GM10266 (cell line): ENCODE results near the gene PNPLA3.
A peak's percentile ranks its signal among the peaks of the same experiment; 100 is the strongest.

ENCODE experiments used
- DNase-seq: peaks from one replicate; pipeline ENCODE4 v3.0.0; 2012; ENCODE audit errors: extremely low spot score
- CTCF ChIP-seq: IDR thresholded peaks from 2 replicates; pipeline ENCODE4 v1.5.1; 2012; ENCODE audit warnings: mild to moderate bottlenecking, low read depth; ENCODE audit not compliant: control insufficient read depth, insufficient read depth; ENCODE audit errors: missing control alignments

Gene PNPLA3

DNA sequence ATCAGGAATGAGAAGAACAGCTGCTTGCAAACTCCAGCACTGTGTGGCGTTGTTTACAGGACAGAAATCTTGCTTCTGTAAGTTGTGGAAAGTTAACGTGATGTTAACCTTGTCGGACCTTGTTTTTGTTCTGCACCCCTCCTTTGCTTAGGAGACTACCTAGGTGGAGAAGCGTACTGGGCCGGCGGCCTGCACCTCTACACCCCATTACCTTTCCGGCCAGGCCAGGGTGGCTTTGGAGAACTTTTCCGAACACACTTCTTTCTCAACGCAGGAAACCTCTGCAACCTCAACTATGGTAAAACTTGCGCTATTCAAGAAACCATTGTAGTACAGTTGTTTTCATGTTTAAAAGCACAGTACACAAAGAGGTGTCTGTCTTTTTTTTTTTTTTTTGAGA, 65.4 kb downstream of the PNPLA3 start:
- no peak for TF ChIP-seq CTCF
- DNase-seq = no peak

DNA sequence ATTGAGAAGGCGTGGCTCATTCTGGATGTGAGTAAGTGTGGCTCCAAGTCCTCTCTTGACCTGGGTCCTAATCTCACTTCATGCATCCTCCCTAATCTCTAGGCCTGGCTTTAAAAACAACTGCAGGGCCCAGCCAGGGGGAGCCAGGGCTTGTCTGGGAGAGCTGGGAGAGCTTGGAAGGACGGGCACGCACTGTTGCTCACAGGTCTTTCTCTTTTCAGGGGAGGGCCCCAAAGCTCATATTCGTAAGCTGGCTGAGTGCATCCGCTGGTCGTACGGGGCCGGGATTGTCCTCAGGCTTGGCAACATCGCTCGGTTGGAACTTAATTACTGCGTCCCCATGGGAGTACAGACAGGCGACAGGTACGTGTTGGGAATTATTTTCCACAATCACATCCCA, 66.4 kb downstream of the PNPLA3 start:
- DNase-seq = no peak

GRCh38 chr22:43991316-43992020, 67.9 kb downstream of the PNPLA3 start:
- TF ChIP-seq CTCF = no peak
- no peak for DNase-seq

More for the DNA sequence above, 66.4 kb downstream of the PNPLA3 start:
- no peak for TF ChIP-seq CTCF

DNA sequence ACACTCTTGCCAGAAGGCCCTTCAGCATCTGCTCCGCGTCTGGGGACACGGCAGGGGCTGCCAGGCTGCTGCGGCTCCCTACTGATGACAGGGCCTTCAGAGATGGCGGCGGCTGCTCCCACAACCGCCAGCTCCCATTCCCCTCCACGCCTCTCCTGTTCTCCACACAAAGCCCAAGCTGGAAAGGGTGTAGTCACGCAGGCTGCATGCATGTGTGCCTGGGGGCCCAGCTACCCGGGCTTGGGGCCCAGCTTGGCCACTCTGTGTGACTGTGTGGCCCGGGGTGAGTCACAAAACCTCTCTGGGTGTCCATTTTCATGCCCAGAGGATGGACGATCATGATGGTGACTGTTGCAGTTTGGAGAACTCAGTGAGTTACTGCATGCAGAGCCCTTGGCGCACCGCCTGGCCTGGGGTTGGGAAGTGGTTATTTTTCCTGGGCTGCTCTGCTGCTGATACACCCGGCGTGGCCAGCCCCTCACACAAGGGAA, 68.8 kb downstream of the PNPLA3 start:
- no peak for TF ChIP-seq CTCF
- DNase-seq = no peak

DNA sequence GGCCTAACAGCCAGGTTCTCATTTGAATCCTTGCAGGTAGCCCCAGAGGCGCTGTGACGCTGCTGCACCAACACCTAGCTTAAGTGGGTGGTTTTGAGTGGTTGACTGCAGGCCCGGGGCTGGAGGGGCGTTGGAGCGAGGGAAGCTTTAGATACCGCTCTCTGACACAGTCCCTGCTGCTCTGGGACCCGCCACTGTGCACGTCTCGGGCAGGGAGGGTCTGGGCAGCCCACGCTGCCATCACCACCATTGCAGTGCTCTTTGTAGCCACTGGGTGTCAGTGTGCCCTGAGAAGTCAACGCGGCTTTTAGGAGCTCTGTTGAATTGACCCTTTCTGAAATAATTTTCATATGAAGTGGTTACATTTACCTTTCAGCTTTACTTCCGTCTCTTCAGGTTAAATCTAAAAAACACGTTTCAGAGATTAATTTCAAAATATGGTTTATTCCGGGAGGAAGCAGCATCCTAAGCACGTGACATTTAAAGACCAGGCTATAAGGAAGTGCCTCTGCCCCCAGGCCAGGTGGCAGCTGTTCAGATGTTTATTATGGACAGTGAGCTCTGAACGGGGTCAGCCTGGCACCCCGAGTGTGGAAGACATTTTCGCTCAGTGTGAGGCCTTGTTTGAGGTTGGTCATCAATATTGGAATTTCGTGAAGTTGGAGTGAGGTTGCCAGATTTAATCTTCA, 69.6 kb downstream of the PNPLA3 start:
- DNase-seq = peak; percentile 74
- peak; percentile 93 for TF ChIP-seq CTCF

DNA sequence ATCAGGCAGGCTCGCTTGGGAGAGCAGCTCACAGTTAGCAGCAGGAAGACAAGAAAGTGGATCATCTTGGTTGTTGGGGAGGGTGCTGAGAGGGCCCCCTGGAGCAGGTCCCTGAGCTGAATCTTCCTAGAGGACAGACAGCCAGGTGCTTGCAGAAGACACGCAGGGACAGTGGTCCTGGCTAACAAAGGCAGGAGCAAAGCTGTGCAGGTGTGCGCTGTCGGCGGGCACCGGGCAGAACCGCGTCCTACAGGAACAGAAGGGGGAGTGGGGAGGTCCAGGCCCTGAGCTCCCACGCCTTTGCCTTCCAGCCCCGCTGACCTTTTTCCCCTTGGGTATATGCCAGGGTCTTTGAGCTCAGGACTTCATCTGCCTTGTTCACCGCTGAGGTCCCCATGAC, 70.4 kb downstream of the PNPLA3 start:
- DNase-seq = no peak
- TF ChIP-seq CTCF = no peak

- DNase-seq = no peak
- no peak for TF ChIP-seq CTCF
Measured at GRCh38 chr22:43994416-43994815, 70.8 kb downstream of the PNPLA3 start.
